Activated CD4-positive, alpha-beta T cell treated with anti-CD3 and anti-CD28 coated beads for 1 hour (primary cell): ENCODE data around the gene MCM6.
A peak's percentile ranks its signal among the peaks of the same experiment; 100 is the strongest.

Experiments
- DNase-seq: peaks from one replicate; pipeline ENCODE4 v3.0.0-alpha.2; 2020

Gene MCM6

DNA sequence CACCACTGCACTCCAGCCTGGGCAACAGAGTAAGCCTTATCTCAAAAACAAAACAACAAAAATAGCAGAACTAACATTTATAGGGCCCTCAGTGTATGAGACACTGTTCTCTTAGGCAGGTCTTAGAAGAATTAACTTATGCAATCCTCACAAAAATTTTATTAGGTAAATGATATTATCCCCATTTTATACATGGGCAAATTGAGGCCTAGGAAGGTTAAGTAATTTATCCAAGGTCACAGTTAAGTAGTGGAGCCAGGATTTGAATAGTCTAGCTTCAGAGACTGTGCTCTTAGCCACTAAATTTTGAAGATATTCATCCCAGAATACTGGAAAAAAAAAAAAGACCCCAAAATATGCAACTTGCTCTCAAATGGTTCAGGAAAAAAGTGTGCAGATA is 22.8 kb downstream of the MCM6 start:
- DNase-seq: no peak

DNA sequence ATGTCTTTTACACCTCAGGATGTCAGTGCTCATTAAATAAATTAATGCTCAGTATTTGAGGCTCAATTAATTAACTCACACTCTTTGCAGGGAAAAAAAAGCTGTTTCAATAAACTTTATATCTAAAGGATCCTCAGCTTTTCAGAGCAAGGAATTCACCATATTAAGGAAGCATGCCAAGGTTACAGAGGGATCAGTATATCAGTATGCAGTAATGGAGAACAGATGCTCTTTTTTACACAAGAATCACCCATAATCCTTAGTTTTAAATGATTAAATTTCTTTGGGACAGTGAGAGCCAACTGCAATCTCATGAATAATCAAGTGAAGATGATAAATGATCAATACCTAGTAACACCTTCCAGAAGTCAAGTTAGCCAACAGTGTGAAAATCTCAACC is 24.4 kb downstream of the MCM6 start:
- DNase-seq: no peak

DNA sequence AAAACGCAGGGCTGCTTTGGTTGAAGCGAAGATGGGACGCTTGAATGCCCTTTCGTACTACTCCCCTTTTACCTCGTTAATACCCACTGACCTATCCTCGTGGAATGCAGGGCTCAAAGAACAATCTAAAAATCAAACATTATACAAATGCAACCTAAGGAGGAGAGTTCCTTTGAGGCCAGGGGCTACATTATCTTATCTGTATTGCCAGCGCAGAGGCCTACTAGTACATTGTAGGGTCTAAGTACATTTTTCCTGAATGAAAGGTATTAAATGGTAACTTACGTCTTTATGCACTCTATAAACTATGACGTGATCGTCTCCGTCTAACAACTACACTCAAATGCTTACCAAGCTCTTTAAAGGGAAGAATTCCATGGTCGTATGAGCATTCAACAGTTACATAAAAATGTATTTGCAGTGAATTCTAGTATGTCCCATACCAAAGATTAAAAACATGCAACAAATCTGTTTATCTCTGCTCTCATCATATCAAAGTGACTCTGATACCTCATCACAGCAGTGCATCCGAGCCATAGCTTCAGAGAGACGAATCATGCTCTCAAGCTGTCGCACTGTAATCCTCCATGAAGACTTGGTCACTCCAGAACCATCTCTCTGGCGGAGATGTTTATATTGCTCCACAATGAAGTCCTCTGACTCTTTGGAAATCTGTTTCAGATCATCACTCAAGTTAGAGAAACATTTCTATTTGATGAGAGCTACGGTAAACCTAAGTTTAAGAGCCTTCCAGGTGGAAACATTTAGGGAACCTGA is 25.2 kb downstream of the MCM6 start:
- no peak for DNase-seq

DNA sequence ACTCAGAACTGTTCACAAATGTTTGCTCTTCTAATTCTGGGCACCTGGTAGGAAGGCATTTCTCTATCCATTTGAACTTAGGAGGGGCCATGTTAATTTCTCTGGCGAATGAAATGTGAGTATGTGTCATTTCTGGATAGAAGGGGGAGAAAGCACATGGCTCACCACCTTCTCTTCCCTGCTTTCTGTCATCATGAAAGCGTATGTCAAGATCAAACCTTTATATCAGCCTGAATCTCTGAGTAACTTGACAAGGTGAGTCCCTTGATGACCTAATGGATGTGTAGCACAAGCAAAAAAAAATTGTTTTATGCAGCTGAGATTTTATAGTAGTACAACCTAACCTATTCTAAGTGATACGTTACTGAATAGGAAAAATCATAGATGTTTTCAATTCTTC is 27.2 kb downstream of the MCM6 start:
- no peak for DNase-seq

DNA sequence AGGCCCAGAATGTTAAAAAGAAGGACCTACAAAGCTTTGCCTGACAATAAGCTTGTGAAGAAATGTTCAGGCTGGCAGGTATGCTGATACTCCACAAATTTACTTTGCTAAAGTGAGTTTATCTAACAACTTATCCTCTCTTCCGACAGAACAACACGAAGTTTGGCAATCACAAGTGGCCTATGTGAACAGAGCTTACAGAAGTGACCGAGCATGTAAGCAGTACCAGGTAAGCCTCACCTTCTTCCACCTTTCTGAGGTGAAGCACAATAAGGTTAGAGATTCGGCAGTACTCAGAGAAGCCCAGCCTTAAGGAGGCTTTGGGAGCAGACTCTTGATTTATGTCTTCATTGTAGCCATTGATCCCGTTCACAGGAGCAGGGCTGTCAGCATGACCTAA is 30.2 kb downstream of the MCM6 start:
- no peak for DNase-seq

DNA sequence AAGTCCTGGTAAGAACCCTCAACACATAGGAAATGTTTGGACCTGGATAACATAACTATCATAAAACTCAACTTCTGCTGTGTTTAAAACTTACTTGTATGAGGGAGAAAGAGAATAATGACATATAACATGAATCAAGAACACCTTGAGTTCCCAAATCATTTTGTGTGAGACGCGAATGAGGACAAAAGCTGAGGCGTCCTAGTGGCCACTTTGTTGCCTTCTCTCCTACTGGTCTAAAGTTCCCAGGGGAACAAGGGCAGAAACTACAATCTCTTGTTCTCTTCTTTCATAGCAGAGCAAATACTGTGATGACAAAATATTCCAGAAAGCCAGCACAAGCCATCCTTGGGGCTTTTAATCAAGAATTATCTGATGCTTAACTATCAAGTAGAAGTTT is 31.0 kb downstream of the MCM6 start:
- no peak for DNase-seq

DNA sequence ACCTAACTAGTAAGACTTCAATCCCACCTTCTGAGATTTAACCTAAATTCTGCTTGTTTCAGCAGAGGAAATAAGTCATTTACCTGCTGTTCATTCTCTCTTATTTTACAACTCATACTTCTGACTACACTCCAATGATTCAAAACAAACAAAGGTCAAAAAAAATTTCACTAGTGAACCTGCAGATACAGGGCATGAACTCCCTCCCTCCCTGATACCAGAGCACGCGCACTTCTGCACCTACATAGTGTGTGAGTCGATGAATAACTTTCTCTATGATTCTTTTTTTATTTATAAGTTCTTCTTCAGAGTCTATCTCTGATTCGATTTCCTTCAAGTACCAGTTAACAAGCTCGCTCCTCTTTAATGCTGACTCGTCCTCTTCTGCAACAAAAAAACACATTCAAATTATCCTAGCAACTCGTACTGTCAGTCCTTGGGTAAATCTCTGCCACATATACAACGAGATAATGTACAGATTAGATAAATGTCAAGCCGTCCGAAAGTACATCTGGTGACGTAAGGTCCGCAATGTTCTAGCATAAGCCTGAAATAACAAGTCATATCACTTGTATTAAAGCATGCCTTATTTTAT is 31.8 kb downstream of the MCM6 start:
- no peak for DNase-seq

DNA sequence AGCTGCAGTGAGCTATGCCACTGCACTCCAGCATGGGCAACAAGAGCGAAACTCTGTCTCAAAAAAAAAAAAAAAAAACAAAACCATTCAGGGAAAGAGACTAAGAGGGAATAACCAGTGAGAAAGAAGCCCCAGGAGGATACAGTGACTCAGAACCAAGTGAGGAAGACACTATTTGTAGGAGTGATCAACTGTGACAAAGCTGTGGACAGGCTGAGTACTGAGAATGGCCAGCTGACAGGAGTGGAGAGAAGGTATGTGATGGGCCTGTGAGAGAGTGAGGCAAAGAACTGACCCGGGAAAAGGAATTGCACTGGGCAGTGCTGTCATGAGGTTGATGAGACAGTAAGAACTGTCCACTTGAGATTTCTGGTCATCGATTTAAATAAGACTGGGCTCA is 32.6 kb downstream of the MCM6 start:
- no peak for DNase-seq

DNA sequence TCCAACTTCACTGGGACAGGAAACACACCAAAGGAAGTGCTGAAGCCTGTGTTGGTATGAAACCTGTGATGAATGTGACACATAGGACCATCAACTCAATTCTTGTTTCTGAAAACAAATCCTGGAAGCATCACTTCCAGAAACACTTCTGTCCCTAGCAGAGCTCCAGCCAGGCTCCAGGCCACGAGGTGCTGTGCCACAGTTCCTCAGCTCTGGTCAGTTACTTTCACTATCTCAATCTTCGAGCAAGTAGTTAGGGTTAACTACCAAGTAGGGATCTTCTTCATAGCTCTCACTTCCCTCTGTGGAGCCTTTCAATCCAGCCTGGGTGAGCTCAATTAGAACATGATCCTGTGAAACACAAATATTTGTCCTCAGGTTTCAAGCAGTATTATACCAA is 35.6 kb downstream of the MCM6 start:
- no peak for DNase-seq

DNA sequence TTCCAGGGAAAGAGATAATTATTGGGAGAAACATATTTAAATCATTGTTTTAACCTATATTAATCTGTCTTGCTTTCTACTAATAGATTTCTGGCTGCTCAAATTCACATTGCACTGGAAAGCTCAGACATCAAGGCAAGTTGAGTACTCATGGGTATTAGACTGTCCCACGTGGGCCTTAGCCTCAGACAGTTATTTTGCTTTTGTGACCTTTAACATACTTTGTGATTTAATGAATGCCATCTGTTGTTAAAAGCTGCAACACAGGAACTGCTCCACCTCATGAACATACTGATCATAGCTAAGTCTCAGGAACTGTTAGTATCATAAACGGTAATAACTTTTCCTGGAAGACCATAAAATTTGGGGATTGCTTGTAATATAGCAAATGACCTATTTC is 36.5 kb downstream of the MCM6 start:
- no peak for DNase-seq

DNA sequence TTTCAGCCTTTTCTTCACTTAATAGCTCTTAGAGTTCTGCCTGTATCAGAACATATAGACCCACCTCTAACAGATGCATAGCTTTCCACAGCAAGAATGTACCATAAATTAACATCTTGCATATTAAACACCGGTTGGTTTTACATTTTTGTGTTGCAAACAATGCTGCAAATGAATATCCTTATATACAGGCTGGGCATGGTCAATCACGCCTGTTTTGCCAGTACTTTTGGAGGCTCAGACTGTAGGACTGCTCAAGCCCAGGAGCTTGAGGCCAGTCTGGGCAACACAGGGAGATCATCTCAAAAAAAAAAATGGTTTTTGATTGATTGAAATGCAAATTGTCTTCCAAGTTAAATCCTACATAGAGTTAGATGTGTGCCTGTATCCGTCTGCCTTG is 37.7 kb downstream of the MCM6 start:
- no peak for DNase-seq

DNA sequence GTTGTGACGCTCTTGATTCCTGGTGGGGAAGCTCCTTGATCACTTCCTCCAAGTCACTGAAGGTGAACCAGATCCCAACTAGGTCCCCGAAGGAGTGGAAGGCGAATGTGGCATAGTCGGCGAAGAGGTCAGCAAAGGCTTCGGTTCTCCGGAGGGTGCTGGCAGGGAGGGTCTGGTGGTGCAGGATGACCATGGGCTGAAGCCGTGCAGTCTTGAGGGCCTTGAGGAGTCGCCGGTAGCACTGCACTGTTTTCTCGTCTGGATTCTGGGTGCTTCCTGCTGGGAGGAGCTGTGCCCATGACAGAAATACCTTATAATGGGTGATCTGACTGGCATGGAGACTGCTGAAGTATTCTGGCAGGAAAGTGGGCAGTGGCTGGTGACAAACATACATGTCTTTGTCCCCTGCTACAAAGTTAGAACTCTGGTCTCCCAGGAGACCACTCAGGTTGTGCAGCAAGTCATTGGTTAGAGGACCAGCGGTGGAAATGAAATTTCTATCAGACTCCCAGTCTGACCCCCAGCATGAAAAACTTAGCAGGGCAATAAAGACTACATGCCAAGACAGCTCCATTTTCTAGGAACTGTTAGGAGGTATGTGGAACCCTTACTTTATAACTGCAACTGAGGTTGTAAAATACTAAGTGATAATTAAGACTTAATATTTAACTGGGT is 39.5 kb downstream of the MCM6 start, which contains the start of gene LCT:
TSS of gene LCT (minus strand) at position 589 of the 675 bp plus-strand sequence. CDS start at position 574, 15 bp downstream.
- DNase-seq: no peak

DNA sequence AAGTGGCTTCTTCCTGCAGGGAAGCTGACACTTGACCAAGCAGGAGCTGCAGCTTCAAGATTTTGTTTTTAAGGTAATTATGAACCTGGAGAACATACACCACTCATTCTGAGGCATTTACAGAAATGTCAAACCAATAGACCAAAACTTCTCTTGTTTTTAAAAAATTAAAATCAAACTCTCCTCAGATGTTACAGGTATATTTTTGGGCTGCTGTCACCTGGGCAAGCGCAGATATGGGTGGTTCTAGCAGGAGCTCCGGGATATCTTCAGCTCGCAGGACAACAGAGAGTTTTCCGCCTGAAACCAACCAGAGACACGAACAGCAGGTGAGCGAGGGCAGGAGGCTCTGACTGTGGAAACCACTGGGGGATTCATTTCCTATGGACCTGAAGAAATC is 43.4 kb downstream of the MCM6 start:
- DNase-seq: no peak

DNA sequence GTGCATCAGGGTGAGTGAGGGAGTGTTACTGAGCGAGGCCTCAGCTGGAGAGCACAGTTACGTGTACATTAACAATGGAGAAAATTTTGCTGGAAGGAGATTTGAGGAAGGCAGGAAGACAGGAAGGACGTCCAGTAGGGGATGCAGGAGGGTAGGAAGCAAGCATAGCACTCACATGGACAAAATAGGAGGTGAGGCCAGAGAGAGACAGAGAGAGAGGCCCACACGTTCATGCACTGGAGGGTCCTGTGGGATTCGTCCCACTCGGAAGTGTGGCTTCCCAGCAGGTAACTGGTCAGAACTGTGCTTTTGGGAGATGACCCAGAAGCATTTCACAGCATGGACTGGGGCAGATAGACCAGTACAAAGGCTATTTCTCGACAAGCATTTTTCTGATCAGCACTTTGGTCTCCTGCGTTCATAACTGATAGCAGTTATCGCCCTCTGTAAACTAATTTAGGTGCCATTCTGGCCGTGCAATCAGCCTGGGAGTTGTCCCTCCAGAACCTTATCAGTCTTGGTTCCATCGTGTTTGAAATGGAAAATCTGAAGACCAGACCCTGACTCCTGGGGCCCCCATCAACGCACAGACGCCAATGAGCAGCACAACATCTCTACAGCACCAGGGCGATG is 44.9 kb downstream of the MCM6 start:
- no peak for DNase-seq

DNA sequence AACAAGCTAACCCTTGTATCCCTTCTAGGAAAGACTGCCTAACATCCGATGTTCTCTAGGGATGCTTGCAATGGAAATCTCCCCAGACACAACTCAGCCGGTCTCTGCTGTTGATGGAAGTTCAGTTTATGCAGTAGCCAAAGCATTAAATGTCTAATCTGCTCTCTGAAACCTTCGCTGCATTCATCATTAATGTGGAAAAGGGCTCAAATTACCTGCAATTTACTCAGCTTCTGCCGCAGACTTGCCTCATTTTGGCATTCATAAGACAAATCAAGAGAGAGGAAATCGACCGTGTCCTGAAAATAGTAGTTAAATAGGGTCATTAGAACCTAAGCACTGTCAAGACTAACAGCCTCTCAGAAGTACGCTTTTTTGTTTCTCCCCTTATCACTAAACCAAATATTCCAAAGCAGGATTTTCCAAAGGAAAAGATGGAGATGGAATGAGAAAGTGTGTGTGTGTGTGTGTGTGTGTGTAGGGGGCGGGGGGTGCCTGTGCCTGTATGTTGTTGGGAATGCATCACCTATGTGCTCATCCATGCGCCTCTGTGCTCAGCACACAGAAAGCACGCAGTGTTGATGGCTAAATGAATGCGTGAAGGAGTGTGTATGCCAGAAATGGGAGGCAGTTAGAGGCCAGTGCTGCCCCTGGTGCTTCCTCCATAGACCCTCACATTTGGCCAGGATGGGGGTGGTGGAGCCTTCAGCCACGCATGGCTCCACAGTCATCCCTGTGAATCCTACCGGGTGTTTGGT is 46.7 kb downstream of the MCM6 start:
- DNase-seq: no peak

DNA sequence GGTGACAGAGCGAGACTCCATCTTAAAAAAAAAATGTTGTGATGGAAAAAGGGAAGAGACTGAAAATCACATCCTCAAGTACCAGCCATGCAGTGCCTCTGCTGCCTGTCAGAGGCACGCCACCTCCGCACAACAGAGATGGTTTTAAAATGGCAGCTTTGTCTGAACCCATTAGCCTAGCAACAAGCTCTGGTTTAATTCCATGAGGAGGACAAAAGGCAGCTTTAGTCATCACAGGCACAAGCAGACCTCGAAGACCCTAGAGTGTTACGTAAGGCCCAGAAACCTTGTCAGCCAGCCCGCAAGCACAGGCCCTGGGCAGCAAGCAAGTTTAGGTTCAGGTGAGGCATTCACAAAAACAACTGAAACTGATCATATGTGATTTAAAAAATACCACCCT is 49.7 kb downstream of the MCM6 start:
- no peak for DNase-seq

DNA sequence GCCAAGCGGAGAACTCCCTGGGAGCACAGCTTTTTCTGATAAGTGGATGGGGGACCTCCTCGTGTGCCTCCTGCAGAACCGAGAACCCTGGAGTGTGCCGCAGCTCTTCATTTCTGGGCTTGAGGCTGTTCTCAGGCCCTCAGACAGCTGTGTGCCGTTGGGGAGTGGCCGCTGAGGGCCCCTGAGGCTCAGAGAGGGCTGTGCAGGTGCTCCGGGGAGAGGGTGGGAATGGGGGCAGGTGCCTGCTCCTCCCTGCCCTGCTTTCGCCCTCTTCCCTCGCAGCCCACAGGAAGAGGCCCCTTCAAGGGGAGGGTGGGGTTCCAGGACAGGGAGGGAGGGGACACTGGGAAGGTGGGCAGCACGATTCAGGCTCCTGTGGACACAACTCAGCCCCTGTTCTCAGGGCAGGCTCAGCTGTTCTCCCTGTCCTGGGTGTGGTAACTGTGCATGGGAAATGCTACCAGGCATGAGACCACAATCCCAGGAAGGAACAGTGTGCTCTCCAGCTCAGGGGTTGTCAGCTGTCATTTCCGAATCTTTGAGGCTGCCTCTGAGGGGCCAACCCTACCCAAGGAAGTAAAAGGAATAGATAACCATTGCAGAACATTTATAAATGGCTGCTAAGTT is 50.6 kb downstream of the MCM6 start:
- no peak for DNase-seq

DNA sequence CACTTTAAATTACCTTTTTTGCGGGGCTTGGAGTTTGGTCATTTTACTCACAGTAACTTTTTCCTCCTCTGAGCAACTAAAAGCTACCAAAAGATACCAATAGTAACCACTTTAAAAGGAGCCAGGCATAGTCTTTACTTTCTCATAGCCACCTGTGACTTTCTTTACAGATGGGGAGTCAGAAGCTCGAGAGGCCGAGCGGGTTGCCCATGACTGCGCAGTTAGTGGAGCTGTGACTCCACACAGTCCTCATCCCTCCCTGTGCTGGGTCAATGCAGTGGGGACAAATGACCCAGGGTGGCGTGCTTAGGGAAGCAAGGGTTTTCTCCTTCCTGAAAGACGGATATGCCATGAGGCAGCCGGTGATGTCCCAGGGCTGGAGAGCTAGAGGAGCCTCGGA is 51.1 kb downstream of the MCM6 start:
- no peak for DNase-seq

DNA sequence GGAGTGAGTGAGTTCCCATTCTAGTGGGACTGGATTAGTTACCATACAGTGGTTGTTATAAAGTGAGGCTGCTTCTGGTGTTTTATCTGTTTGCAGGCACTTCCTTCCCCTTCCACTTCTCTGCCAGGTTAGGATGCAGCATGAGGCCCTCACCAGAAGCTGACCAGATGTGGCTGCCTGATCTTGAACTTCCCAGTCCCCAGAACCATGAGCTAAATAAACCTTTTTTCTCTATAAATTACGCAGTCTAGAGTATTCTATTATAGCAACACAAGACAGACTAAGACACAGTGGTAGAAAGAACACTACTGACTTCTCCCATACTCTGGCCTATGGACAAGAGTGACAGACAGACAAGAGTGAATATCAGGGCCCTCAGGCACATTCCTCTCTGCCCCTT is 53.4 kb downstream of the MCM6 start:
- no peak for DNase-seq

DNA sequence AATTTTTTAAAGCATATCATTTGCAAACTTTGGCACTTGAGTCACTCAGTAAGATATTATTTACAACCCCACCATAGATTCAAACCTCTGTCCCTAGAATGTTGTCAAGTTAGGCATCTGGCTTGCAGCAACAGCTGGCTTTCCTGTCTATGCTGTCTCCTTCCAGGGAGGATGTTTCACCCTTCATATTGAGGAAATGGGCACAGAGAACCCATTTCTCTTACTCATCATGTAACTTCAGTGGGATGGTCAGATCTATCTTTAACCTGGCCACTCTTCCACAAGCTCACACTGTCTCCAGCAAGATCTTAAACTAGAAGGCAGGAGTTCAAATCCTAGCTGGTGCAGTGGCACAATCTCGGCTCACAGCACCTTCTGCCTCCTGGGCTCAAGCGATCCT is 55.1 kb downstream of the MCM6 start:
- DNase-seq: no peak

DNA sequence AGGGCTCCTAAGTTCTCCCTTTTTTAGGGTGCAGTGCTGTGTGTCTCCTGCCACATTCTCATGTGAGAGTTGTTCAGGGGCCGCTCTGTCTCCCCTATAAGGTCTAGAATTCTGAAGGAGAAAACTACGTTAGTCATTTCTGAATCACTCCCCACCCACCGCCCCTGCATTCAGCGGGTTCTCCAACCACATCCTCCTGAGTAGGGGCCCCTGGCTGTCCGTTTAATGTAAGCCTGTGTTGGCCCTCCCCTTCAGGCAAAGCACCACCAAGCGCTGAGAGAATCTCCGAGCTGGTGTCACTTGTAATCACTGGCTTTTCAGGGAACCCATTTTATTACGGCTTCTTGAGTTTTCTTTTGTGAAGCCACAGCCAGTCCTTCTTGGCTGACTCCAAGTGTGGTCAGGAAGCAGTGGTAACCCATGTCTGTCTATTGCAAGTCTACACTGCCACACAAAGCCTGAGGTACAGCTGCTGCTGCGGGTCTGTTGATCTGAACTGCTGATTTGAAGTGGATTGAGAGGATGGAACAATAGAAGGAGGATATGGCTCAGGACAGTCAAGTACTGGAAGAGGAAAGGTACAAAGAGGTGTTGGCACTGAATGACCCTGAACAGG is 56.1 kb downstream of the MCM6 start:
- peak; percentile 45 for DNase-seq
